Trophoblast cell (in vitro differentiated cells and primary cell): Measurements from ENCODE around the gene COL5A1.

ENCODE experiments used
- DNase-seq, 2 donors: peaks; one replicate each; pipeline ENCODE4 v3.0.0-alpha.2; 2016
- H2AFZ ChIP-seq: 2 replicates; pipeline ENCODE4 v1.6.1; 2013; ENCODE audit warnings: low read length, moderate library complexity, mild to moderate bottlenecking; ENCODE audit not compliant: insufficient read depth, poor library complexity
- H2AK5ac ChIP-seq: 2 replicates; pipeline ENCODE4 v1.6.1; 2013; ENCODE audit warnings: mild to moderate bottlenecking, low read length
- H2BK120ac ChIP-seq: 2 replicates; pipeline ENCODE4 v1.6.1; 2013; ENCODE audit warnings: low read length, mild to moderate bottlenecking, moderate library complexity; ENCODE audit not compliant: insufficient read depth, poor library complexity
- H2BK12ac ChIP-seq: 2 replicates; pipeline ENCODE4 v1.6.1; 2013; ENCODE audit warnings: mild to moderate bottlenecking, low read length, moderate library complexity
- H2BK5ac ChIP-seq: 2 replicates; pipeline ENCODE4 v1.6.1; 2013; ENCODE audit warnings: low read length, low read depth, moderate library complexity, mild to moderate bottlenecking; ENCODE audit not compliant: poor library complexity
- H3K14ac ChIP-seq: 2 replicates; pipeline ENCODE4 v1.6.1; 2013; ENCODE audit warnings: mild to moderate bottlenecking, low read length
- H3K18ac ChIP-seq: 2 replicates; pipeline ENCODE4 v1.6.1; 2013; ENCODE audit warnings: mild to moderate bottlenecking, low read length
- H3K23ac ChIP-seq: 2 replicates; pipeline ENCODE4 v1.6.1; 2013; ENCODE audit warnings: low read length
- H3K27ac ChIP-seq: 2 replicates; pipeline ENCODE4 v1.5.1; 2013; ENCODE audit warnings: low read depth, mild to moderate bottlenecking, inconsistent platforms, low read length, moderate library complexity
- H3K27me3 ChIP-seq: 2 replicates; pipeline ENCODE4 v1.6.1; 2013; ENCODE audit warnings: inconsistent platforms, mild to moderate bottlenecking, low read length, moderate library complexity; ENCODE audit not compliant: insufficient read depth
- H3K36me3 ChIP-seq, 2 experiments: 1 replicate in 1 of 2; 2 replicates in 1 of 2; pipeline ENCODE4 v1.6.1; 2013; ENCODE audit warnings: low read length in 2 of 2, mild to moderate bottlenecking in 2 of 2, moderate library complexity in 1 of 2; ENCODE audit not compliant: insufficient read depth in 2 of 2, control insufficient read depth in 1 of 2
- H3K4ac ChIP-seq: 2 replicates; pipeline ENCODE4 v1.6.1; 2013; ENCODE audit warnings: low read depth, mild to moderate bottlenecking, low read length, moderate library complexity
- H3K4me1 ChIP-seq, 2 experiments: 1 replicate in 1 of 2; 2 replicates in 1 of 2; pipeline ENCODE4 v1.6.1; 2013; ENCODE audit warnings: low read length in 2 of 2, mild to moderate bottlenecking in 2 of 2, moderate library complexity in 1 of 2; ENCODE audit not compliant: insufficient read depth in 2 of 2, control insufficient read depth in 1 of 2
- H3K4me2 ChIP-seq: 2 replicates; pipeline ENCODE4 v1.6.1; 2013; ENCODE audit warnings: inconsistent platforms, mild to moderate bottlenecking, low read length, moderate library complexity
- H3K4me3 ChIP-seq: 2 replicates; pipeline ENCODE4 v1.5.1; 2013; ENCODE audit warnings: mild to moderate bottlenecking, low read depth, low read length, inconsistent platforms
- H3K79me1 ChIP-seq: one replicate; pipeline ENCODE4 v1.6.1; 2013; ENCODE audit warnings: low read length
- H3K79me2 ChIP-seq: 2 replicates; pipeline ENCODE4 v1.6.1; 2013; ENCODE audit warnings: low read length, mild to moderate bottlenecking; ENCODE audit not compliant: control insufficient read depth, insufficient read depth, poor library complexity
- H3K9ac ChIP-seq: 2 replicates; pipeline ENCODE4 v1.6.1; 2013; ENCODE audit warnings: mild to moderate bottlenecking, low read length
- H3K9me3 ChIP-seq: 2 replicates; pipeline ENCODE4 v1.6.1; 2013; ENCODE audit warnings: low read depth, mild to moderate bottlenecking, control low read depth, inconsistent platforms, low read length; ENCODE audit not compliant: insufficient read depth
- H4K12ac ChIP-seq: 2 replicates; pipeline ENCODE4 v1.6.1; 2013; ENCODE audit warnings: low read depth, mild to moderate bottlenecking, low read length, moderate library complexity
- H4K8ac ChIP-seq: 2 replicates; pipeline ENCODE4 v1.6.1; 2013; ENCODE audit warnings: low read depth, mild to moderate bottlenecking, low read length, moderate library complexity
- H4K91ac ChIP-seq: one replicate; pipeline ENCODE4 v1.6.1; 2013; ENCODE audit warnings: low read depth, mild to moderate bottlenecking, low read length, moderate library complexity
- WGBS: extraction: QIAGEN DNeasy Blood & Tissue Kit; methylation state at CpG from one replicate; pipeline ENCODE4 v1.1.7; 2013; ENCODE audit warnings: missing lambda C conversion rate; ENCODE audit not compliant: insufficient read length, insufficient coverage; ENCODE audit errors: extremely low coverage; 5-methylcytosine and 5-hydroxymethylcytosine counted together

COL5A1 gene

GRCh38 chr9:134730761-134731496, 89.3 kb downstream of the COL5A1 start:
- H3K27ac ChIP-seq: no peak overlapping the region
- H4K12ac ChIP-seq: no peak overlapping the region
- H2BK120ac ChIP-seq: no peak overlapping the region
- H4K8ac ChIP-seq: no peak overlapping the region
- no peaks in the 10 kb centered on the region for H3K79me1 ChIP-seq
- DNase-seq: no peak
- peaks cover 7% of the 10 kb centered on the region for H3K9me3 ChIP-seq
- H2AFZ ChIP-seq: no peak overlapping the region
- no peak overlapping the region for H3K23ac ChIP-seq
- no peak overlapping the region for H2BK5ac ChIP-seq
- peaks cover 76 to 90% of the 10 kb centered on the region in 2 experiments for H3K36me3 ChIP-seq
- no peak overlapping the region for H3K14ac ChIP-seq
- H3K4me1 ChIP-seq: peaks cover 0 to 3% of the 10 kb centered on the region in 2 experiments
- H4K91ac ChIP-seq: no peak overlapping the region
- H2BK12ac ChIP-seq: no peak overlapping the region
- H3K9ac ChIP-seq: no peak overlapping the region
- WGBS: no CpG with 5 or more reads among the region's 22 CpGs
- H3K79me2 ChIP-seq: no peaks in the 10 kb centered on the region
- H3K18ac ChIP-seq: no peak overlapping the region
- no peak overlapping the region for H3K4ac ChIP-seq
- H2AK5ac ChIP-seq: no peak overlapping the region
- no peak overlapping the region for H3K4me3 ChIP-seq
- H3K27me3 ChIP-seq: no peaks in the 10 kb centered on the region
- H3K4me2 ChIP-seq: no peak overlapping the region

GRCh38 chr9:134731497-134732391, 90.1 kb downstream of the COL5A1 start:
- H3K36me3 ChIP-seq: peaks cover 83 to 94% of the 10 kb centered on the region in 2 experiments
- no peaks in the 10 kb centered on the region for H3K27me3 ChIP-seq
- no peak overlapping the region for H3K14ac ChIP-seq
- H2AK5ac ChIP-seq: no peak overlapping the region
- no peaks in the 10 kb centered on the region for H3K79me2 ChIP-seq
- H3K9me3 ChIP-seq: peaks cover 7% of the 10 kb centered on the region
- no peak overlapping the region for H3K27ac ChIP-seq
- no peak overlapping the region for H3K18ac ChIP-seq
- no peak overlapping the region for H4K8ac ChIP-seq
- H4K12ac ChIP-seq: no peak overlapping the region
- H2AFZ ChIP-seq: no peak overlapping the region
- no peak overlapping the region for H3K4me3 ChIP-seq
- no peak overlapping the region for H2BK120ac ChIP-seq
- DNase-seq: no peak
- no peak overlapping the region for H2BK5ac ChIP-seq
- H4K91ac ChIP-seq: no peak overlapping the region
- H3K79me1 ChIP-seq: no peaks in the 10 kb centered on the region
- WGBS: no CpG with 5 or more reads among the region's 45 CpGs
- H3K4me2 ChIP-seq: no peak overlapping the region
- H3K9ac ChIP-seq: no peak overlapping the region
- H3K23ac ChIP-seq: no peak overlapping the region
- H2BK12ac ChIP-seq: no peak overlapping the region
- H3K4ac ChIP-seq: no peak overlapping the region
- peaks cover 0 to 3% of the 10 kb centered on the region in 2 experiments for H3K4me1 ChIP-seq

DNA sequence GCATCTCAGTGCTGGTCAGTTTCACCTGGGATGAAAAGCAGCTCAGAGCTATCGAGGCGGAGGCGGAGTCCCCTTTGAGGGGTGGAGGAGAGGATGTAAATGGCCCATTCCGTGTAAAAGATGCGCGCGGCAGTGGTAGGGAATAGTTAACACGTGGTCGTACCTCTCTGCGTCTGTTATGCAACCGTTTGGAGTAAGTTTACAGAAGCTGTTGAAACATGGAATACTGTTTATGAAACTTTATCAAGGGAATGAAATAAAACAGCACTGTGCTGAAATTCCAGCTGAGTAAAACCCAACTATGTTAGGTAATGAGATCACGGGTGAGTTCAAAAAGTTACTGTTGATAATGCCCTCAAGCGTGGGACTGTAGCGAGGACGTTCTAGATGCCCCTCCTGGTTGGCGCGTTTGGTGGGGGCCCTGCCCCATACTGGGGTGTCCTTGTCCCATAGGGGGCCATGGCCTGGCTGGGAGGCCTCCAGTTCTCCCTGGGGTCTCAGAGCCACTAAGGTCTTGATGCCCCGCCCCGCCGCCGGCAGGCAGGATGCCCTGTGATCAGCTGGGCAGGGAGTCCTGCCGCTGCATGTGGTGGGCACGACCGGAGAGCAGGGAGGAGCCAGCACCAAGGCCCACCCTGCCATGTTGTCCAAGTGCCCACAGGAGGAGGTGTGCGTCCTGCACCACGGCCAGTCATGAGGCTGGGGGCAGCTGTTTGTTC, 90.9 kb downstream of the COL5A1 start:
- H4K8ac ChIP-seq: no peak overlapping the region
- no peak overlapping the region for H2BK5ac ChIP-seq
- no peaks in the 10 kb centered on the region for H3K79me1 ChIP-seq
- H3K4me2 ChIP-seq: no peak overlapping the region
- H3K9me3 ChIP-seq: peaks cover 11% of the 10 kb centered on the region
- H2BK12ac ChIP-seq: no peak overlapping the region
- H3K27me3 ChIP-seq: no peaks in the 10 kb centered on the region
- peaks cover 84 to 94% of the 10 kb centered on the region in 2 experiments for H3K36me3 ChIP-seq
- peaks cover 0 to 3% of the 10 kb centered on the region in 2 experiments for H3K4me1 ChIP-seq
- H2AK5ac ChIP-seq: no peak overlapping the region
- H4K91ac ChIP-seq: no peak overlapping the region
- no peak overlapping the region for H3K14ac ChIP-seq
- WGBS: no CpG with 5 or more reads among the region's 26 CpGs
- peak overlapping the region; percentile 19 for H3K18ac ChIP-seq
- no peak overlapping the region for H2BK120ac ChIP-seq
- no peak overlapping the region for H2AFZ ChIP-seq
- H3K4ac ChIP-seq: no peak overlapping the region
- no peak overlapping the region for H4K12ac ChIP-seq
- no peak overlapping the region for H3K9ac ChIP-seq
- no peak overlapping the region for H3K23ac ChIP-seq
- no peak overlapping the region for H3K4me3 ChIP-seq
- no peak overlapping the region for H3K27ac ChIP-seq
- no peak for DNase-seq
- no peaks in the 10 kb centered on the region for H3K79me2 ChIP-seq

- Histone ChIP-seq H3K27ac (no peak overlapping the region), H2AFZ (no peak overlapping the region), H3K4me2 (no peak overlapping the region), H3K79me2 (no peaks in the 10 kb centered on the region), H2BK12ac (no peak overlapping the region), H3K18ac (no peak overlapping the region), H4K8ac (no peak overlapping the region), H2BK5ac (no peak overlapping the region), H3K27me3 (no peaks in the 10 kb centered on the region), H4K91ac (no peak overlapping the region), H3K4ac (no peak overlapping the region), H4K12ac (no peak overlapping the region), H3K9me3 (peaks cover 10% of the 10 kb centered on the region), H3K23ac (no peak overlapping the region), H3K14ac (no peak overlapping the region), H3K79me1 (no peaks in the 10 kb centered on the region), H2AK5ac (no peak overlapping the region), H3K36me3 (peaks cover 84 to 94% of the 10 kb centered on the region in 2 experiments), H3K4me3 (no peak overlapping the region), H2BK120ac (no peak overlapping the region), H3K9ac (no peak overlapping the region), H3K4me1 (peaks cover 0 to 3% of the 10 kb centered on the region in 2 experiments)
- no CpG with 5 or more reads among the region's 16 CpGs for WGBS
- no peak for DNase-seq
These were observed 92.1 kb downstream of the COL5A1 start for GRCh38 chr9:134733480-134734232.
